Endothelial cell (in vitro differentiated cells): Measurements from ENCODE around the gene RARA. TPM values are rescaled to one million over a fixed set of nuclear protein-coding genes. Genes with fewer than 3 reads are reported as not detected.

Experiments
- DNase-seq: peaks from one replicate; pipeline ENCODE4 v3.0.0; 2021; ENCODE audit warnings: low spot score
- H3K27ac Mint-ChIP-seq: one replicate; pipeline ENCODE4 v1.8.0; 2021; ENCODE audit warnings: mixed read lengths, inconsistent platforms; ENCODE audit not compliant: unreplicated experiment
- H3K27me3 Mint-ChIP-seq: one replicate; pipeline ENCODE4 v1.8.0; 2021; ENCODE audit warnings: mild to moderate bottlenecking, moderate library complexity, mixed read lengths, inconsistent platforms; ENCODE audit not compliant: unreplicated experiment
- H3K36me3 Mint-ChIP-seq: one replicate; pipeline ENCODE4 v1.8.0; 2021; ENCODE audit warnings: mild to moderate bottlenecking, low read depth, mixed read lengths, inconsistent platforms; ENCODE audit not compliant: unreplicated experiment
- H3K4me1 Mint-ChIP-seq: one replicate; pipeline ENCODE4 v1.8.0; 2021; ENCODE audit warnings: mild to moderate bottlenecking, mixed read lengths, inconsistent platforms; ENCODE audit not compliant: unreplicated experiment
- H3K4me3 Mint-ChIP-seq: one replicate; pipeline ENCODE4 v1.8.0; 2021; ENCODE audit warnings: mild to moderate bottlenecking, mixed read lengths, inconsistent platforms; ENCODE audit not compliant: unreplicated experiment
- H3K9me3 Mint-ChIP-seq: one replicate; pipeline ENCODE4 v1.8.0; 2021; ENCODE audit warnings: mixed read lengths, inconsistent platforms; ENCODE audit not compliant: unreplicated experiment
- total RNA-seq: library from RNA; stranded (reverse); fragmentation: NEBNext Ultra II Directional; extraction: Animal tissue kit (Norgen Biotek cat#: 25700); gene quantifications from one replicate; pipeline ENCODE4 v1.2.1, GENCODE V29; 2021; ENCODE audit not compliant: unreplicated experiment
- TF ChIP-seq, protein P1 (sequence below): fragments of 200-600 bp; sonication (generic); IDR thresholded peaks from one replicate; pipeline ENCODE4 v1.5.0; 2021; ENCODE audit warnings: antibody characterized with exemption; ENCODE audit not compliant: unreplicated experiment

Gene RARA
- total RNA-seq, 1 donor from 2014 or later = 42.8 TPM

DNA sequence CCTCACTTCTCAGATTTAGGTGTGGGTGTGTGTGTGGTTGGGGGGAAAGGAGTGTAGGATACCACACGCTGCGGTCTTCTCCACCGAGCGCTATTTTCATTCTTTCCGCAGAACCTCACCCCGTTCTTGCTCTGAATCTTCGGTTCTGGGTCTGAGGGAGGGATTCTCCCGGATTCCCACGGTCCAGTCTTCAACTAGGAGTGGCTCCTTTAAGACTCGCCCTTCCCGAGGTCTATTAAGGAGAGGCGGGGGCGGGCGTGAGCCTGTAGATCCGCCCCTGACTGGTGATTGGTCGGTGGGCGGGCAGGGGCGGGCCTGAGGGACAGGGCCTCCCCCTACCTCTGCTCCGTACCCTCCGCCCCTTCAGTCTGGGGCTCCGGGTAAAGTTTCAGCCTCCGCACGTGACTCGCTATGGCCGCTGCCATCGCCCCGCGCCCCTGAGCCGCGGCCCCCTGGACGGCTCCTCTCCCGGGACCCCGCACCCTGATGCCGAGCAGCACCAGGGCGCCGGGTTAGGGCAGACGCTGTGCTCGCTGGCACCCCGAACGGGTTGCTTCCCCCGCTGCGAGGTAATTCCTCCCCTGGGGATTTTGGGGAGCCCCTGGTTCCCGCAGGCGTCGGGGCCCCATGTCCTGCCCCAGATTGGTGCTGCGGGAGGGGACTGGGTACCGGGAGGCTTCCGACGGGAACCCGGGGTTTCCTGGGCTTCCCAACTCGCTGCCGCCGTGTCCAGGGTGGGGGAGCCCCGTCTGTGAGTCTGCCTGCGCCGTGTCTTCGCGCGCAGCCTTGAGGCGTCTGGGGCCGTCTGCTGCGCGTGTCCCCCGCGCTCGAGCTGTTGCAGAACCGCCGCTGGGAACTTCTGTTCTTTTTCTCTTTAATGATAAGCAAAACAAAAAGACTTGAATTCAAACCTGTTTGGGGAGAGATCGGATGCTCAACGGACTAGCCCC lies 9.2 kb downstream of the RARA start:
- Mint-ChIP-seq H3K27me3 (peaks cover 27% of the 10 kb centered on the region), H3K4me3 (peak overlapping the region; percentile 93), H3K36me3 (no peaks in the 10 kb centered on the region), H3K9me3 (no peaks in the 10 kb centered on the region), H3K27ac (peak overlapping the region; percentile 96), H3K4me1 (peaks cover 67% of the 10 kb centered on the region)
- TF ChIP-seq, protein P1, sequence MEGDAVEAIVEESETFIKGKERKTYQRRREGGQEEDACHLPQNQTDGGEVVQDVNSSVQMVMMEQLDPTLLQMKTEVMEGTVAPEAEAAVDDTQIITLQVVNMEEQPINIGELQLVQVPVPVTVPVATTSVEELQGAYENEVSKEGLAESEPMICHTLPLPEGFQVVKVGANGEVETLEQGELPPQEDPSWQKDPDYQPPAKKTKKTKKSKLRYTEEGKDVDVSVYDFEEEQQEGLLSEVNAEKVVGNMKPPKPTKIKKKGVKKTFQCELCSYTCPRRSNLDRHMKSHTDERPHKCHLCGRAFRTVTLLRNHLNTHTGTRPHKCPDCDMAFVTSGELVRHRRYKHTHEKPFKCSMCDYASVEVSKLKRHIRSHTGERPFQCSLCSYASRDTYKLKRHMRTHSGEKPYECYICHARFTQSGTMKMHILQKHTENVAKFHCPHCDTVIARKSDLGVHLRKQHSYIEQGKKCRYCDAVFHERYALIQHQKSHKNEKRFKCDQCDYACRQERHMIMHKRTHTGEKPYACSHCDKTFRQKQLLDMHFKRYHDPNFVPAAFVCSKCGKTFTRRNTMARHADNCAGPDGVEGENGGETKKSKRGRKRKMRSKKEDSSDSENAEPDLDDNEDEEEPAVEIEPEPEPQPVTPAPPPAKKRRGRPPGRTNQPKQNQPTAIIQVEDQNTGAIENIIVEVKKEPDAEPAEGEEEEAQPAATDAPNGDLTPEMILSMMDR = no peak
- peak; percentile 92 for DNase-seq

DNA sequence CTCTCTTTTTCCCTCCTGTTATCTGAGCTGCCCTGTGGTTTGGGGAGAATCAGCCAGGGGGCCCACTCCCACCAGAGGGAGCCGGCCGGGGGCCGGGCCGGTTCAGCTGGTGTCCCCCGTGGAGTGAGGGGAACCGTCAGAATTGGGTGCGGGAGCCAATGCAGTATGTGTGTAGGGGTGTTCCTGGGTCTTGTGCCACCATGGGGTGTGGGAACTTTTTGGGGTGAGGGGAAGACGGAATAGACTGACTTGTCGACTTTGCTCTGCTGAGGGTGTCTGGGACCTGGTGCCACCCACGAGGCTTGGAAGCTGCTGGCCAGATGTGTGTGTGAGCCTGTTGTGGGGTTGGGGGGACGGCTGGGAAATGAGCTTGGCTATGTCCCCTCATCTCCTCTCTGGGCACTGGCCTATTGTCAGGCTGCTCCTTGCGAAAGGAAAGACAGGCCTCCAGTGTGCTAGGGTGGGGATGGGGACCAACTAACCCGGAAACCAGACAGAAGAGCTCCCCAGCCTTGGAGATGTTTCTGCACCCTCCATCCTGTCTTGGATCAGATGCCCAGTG lies 9.9 kb downstream of the RARA start:
- H3K9me3 Mint-ChIP-seq = no peaks in the 10 kb centered on the region
- H3K36me3 Mint-ChIP-seq = no peaks in the 10 kb centered on the region
- peak overlapping the region; percentile 94 for H3K27ac Mint-ChIP-seq
- H3K4me1 Mint-ChIP-seq = peaks cover 71% of the 10 kb centered on the region
- H3K4me3 Mint-ChIP-seq = peak overlapping the region; percentile 93
- peaks cover 26% of the 10 kb centered on the region for H3K27me3 Mint-ChIP-seq
- no peak for DNase-seq
- TF ChIP-seq, protein P1 = no peak

DNA sequence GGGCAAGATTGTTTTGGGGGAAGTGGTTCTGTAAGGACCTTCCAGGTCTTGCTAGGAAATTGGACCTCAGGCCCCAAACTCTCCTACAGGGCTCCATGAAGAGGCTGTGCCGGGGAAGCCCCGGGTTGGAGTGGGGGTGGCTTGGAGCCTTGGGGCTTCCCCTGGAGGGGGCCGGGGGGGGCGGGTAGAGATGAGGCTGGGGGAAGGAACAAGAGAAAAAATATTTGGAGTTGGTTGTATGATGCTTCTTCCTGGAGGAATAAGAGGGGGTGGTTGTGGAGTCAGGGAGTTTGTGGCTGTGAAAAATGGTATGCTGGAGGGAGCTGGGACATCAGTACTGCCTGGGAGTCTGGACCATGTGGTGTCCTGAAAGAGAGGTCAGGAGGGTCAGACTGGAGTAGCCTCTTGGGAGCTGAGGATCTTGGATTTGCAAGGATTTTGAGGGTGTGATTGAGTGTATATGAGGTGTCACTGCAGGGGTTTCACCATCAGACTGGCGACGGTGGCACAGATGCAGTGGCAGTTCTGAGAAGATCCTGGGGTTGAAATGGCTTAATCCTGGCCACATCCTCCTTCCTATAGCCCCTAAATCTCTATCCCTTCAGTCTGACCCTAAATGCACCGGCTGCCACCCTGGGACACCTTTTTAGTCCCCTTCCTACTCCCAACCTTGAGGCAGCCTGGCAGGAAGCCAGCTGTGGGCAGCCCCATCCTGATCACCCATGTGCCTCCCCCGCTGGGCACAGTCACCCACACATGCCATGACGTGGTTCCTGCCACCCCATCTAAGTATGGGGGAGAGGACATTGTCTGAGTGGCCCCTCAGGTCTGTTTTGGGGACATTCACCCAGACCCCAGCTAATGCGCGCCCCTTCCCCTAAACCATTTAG lies 10.9 kb downstream of the RARA start:
- H3K36me3 Mint-ChIP-seq = no peaks in the 10 kb centered on the region
- TF ChIP-seq, protein P1 = no peak
- H3K27ac Mint-ChIP-seq = peak overlapping the region; percentile 84
- H3K27me3 Mint-ChIP-seq = peaks cover 28% of the 10 kb centered on the region
- H3K4me3 Mint-ChIP-seq = peak overlapping the region; percentile 93
- H3K9me3 Mint-ChIP-seq = no peaks in the 10 kb centered on the region
- H3K4me1 Mint-ChIP-seq = peaks cover 78% of the 10 kb centered on the region
- DNase-seq = no peak

GRCh38 chr17:40320756-40321523 lies 12.0 kb downstream of the RARA start:
- Mint-ChIP-seq H3K36me3 (no peaks in the 10 kb centered on the region), H3K9me3 (no peaks in the 10 kb centered on the region), H3K27me3 (peaks cover 32% of the 10 kb centered on the region), H3K4me1 (peaks cover 79% of the 10 kb centered on the region), H3K27ac (peak overlapping the region; percentile 64), H3K4me3 (no peak overlapping the region)
- TF ChIP-seq, protein P1 = no peak
- no peak for DNase-seq
